Gastroesophageal sphincter (tissue), 4 donors: ENCODE measurements around the gene TNS1. TPM values are rescaled to one million over a fixed set of nuclear protein-coding genes. Genes with fewer than 3 reads are reported as not detected.

Experiments used
- ATAC-seq: fragments of 150-250 bp; one replicate; pipeline ENCODE4 v1.9.1; 2016; ENCODE audit warnings: mild to moderate bottlenecking, moderate library complexity
- H3K27ac ChIP-seq, 4 donors: fragments of 200-600 bp; sonication (generic) in 3 of 4; 1 replicate in 3 of 4; 2 replicates in 1 of 4; pipeline ENCODE4 v1.5.1; 2016 to 2019
- H3K27me3 ChIP-seq: fragments of 200-600 bp; sonication (generic); one replicate; pipeline ENCODE4 v1.5.1; 2019
- H3K36me3 ChIP-seq, 2 donors: fragments of 200-600 bp; sonication (generic); one replicate each; pipeline ENCODE4 v1.5.1; 2019; ENCODE audit warnings: control low read depth in 1 of 2
- H3K4me1 ChIP-seq, 3 donors: fragments of 200-600 bp; sonication (generic); 1 replicate in 2 of 3; 2 replicates in 1 of 3; pipeline ENCODE4 v1.5.1; 2016 to 2019; ENCODE audit warnings: control low read depth in 2 of 3
- H3K4me3 ChIP-seq, 2 donors: fragments of 200-600 bp; sonication (generic); one replicate each; pipeline ENCODE4 v1.5.1; 2019; ENCODE audit warnings: mild to moderate bottlenecking in 1 of 2, moderate library complexity in 1 of 2
- H3K9me3 ChIP-seq, 3 donors: fragments of 200-600 bp; sonication (generic); one replicate each; pipeline ENCODE4 v1.5.1; 2017 to 2019; ENCODE audit warnings: control low read depth in 2 of 3
- CTCF ChIP-seq, 4 experiments: fragments of 200-600 bp in 2 of 4; fragments of 450-650 bp in 2 of 4; sonication (generic) in 1 of 4; IDR thresholded peaks; one replicate each; pipeline ENCODE4 v1.5.1; 2017 to 2019; ENCODE audit warnings: antibody characterized with exemption in 4 of 4, mild to moderate bottlenecking in 2 of 4, moderate library complexity in 2 of 4
- EP300 ChIP-seq: sonication (generic); formaldehyde crosslinking; IDR thresholded peaks from one replicate; pipeline ENCODE4 v1.6.1; 2017; ENCODE audit warnings: antibody characterized with exemption, mild to moderate bottlenecking
- POLR2A ChIP-seq, 2 donors: fragments of 450-650 bp; IDR thresholded peaks; one replicate each; pipeline ENCODE4 v1.6.1; 2017; ENCODE audit warnings: antibody characterized with exemption in 2 of 2, mild to moderate bottlenecking in 2 of 2, moderate library complexity in 1 of 2
- POLR2AphosphoS5 ChIP-seq: sonication (generic); formaldehyde crosslinking; IDR thresholded peaks from one replicate; pipeline ENCODE4 v1.6.1; 2017; ENCODE audit warnings: antibody characterized with exemption
- WGBS, 2 donors: methylation state at CpG; one replicate each; pipeline ENCODE4 v1.1.5; 2018; ENCODE audit warnings: low coverage in 1 of 2; 5-methylcytosine and 5-hydroxymethylcytosine counted together
- total RNA-seq, 4 donors: library from RNA; depleted of rRNA; stranded (reverse); fragments of >200 nt; gene quantifications; one replicate each; pipeline ENCODE4 v1.1.0, GENCODE V29; 2016

TNS1 gene
- total RNA-seq, 4 donors from 2014 or later, result 825 to 2,193 (median 1,462) TPM

- ATAC-seq, result no peak
Measured at GRCh38 chr2:218009765-218010139, 7.0 kb upstream of the TNS1 start.

GRCh38 chr2:218009231-218009630 lies 6.4 kb upstream of the TNS1 start:
- no peaks in the 10 kb centered on the region for H3K9me3 ChIP-seq
- 8% methylated on average over 6 of the region's 8 CpGs; no CpG with 5 or more reads in 1 of the 2 donors for WGBS, 2 donors
- TF ChIP-seq EP300 (no peak), POLR2AphosphoS5 (no peak), POLR2A (IDR thresholded peaks at IDR 0.05) (no peak), CTCF (IDR thresholded peaks at IDR 0.05) (no peak)
- peaks cover 0 to 33% (median 17%) of the 10 kb centered on the region in 3 donors for H3K4me1 ChIP-seq
- H3K27ac ChIP-seq, result peak overlapping the region in 2 of 4 donors; percentile 17 to 28
- peak overlapping the region in 1 of 2 donors; percentile 61 for H3K4me3 ChIP-seq
- no peaks in the 10 kb centered on the region for H3K36me3 ChIP-seq
- ATAC-seq, result no peak
- H3K27me3 ChIP-seq, result peaks cover 47% of the 10 kb centered on the region

More at GRCh38 chr2:218009765-218010139, 7.0 kb upstream of the TNS1 start:
- peak overlapping the region; percentile 26 to 61 for H3K4me3 ChIP-seq
- WGBS, 2 donors, result 0 to 4% methylated on average over 3 to 4 of the region's 20 CpGs
- H3K27ac ChIP-seq, result peak overlapping the region in 2 of 4 donors; percentile 17 to 28
- no peaks in the 10 kb centered on the region for H3K9me3 ChIP-seq
- H3K36me3 ChIP-seq, result no peaks in the 10 kb centered on the region
- H3K27me3 ChIP-seq, result peaks cover 47% of the 10 kb centered on the region
- peaks cover 0 to 28% (median 17%) of the 10 kb centered on the region in 3 donors for H3K4me1 ChIP-seq
- TF ChIP-seq POLR2A (IDR thresholded peaks at IDR 0.05), result no peak
- TF ChIP-seq POLR2AphosphoS5, result no peak
- TF ChIP-seq EP300, result no peak

GRCh38 chr2:218008060-218009040 lies 5.6 kb upstream of the TNS1 start:
- 56 to 60% methylated on average over 1 to 6 of the region's 12 CpGs for WGBS, 2 donors
- Histone ChIP-seq H3K27me3 (peaks cover 47% of the 10 kb centered on the region), H3K9me3 (no peaks in the 10 kb centered on the region), H3K4me1 (peaks cover 0 to 42% (median 17%) of the 10 kb centered on the region in 3 donors), H3K36me3 (no peaks in the 10 kb centered on the region), H3K27ac (peak overlapping the region in 1 of 4 donors; percentile 17), H3K4me3 (no peak overlapping the region)
- TF ChIP-seq CTCF (IDR thresholded peaks at IDR 0.05) (no peak), POLR2A (IDR thresholded peaks at IDR 0.05) (no peak), EP300 (no peak), POLR2AphosphoS5 (no peak)
- ATAC-seq, result no peak

- H3K27me3 ChIP-seq, result peaks cover 47% of the 10 kb centered on the region
- no peak overlapping the region for H3K4me3 ChIP-seq
- no peaks in the 10 kb centered on the region for H3K36me3 ChIP-seq
- ATAC-seq, result no peak
- H3K4me1 ChIP-seq, result peaks cover 0 to 51% (median 21%) of the 10 kb centered on the region in 3 donors
- no peak for TF ChIP-seq CTCF (IDR thresholded peaks at IDR 0.05)
- TF ChIP-seq POLR2A (IDR thresholded peaks at IDR 0.05), result no peak
- no peak for TF ChIP-seq POLR2AphosphoS5
- TF ChIP-seq EP300, result no peak
- 90 to 98% methylated on average over 3 to 4 of the region's 4 CpGs for WGBS, 2 donors
- H3K27ac ChIP-seq, result no peak overlapping the region
- no peaks in the 10 kb centered on the region for H3K9me3 ChIP-seq
Measured at GRCh38 chr2:218006741-218007140, 3.9 kb upstream of the TNS1 start.

GRCh38 chr2:218005486-218005885 lies 2.7 kb upstream of the TNS1 start:
- ATAC-seq, result no peak
- no peak for TF ChIP-seq EP300
- TF ChIP-seq POLR2AphosphoS5, result no peak
- no peak for TF ChIP-seq POLR2A (IDR thresholded peaks at IDR 0.05)
- TF ChIP-seq CTCF (IDR thresholded peaks at IDR 0.05), result no peak

More at GRCh38 chr2:218005486-218005885, 2.7 kb upstream of the TNS1 start:
- Histone ChIP-seq H3K27me3 (peaks cover 36% of the 10 kb centered on the region), H3K4me1 (peaks cover 0 to 42% (median 16%) of the 10 kb centered on the region in 3 donors), H3K4me3 (no peak overlapping the region), H3K36me3 (no peaks in the 10 kb centered on the region), H3K27ac (peak overlapping the region in 2 of 4 donors; percentile 83 to 84), H3K9me3 (no peaks in the 10 kb centered on the region)
- WGBS, 2 donors, result 64 to 87% methylated on average over 3 of the region's 3 CpGs
